ENCODE results near the gene EYA2.

EYA2 gene

GRCh38 chr20:47018381-47018780, 123.7 kb downstream of the EYA2 start:
- no peak overlapping the region for H3K4me3 ChIP-seq (ENCODE audit: low read depth, low read length)
- in situ Hi-C loops (cut with HindIII; ENCODE audit: low sequenced_read_pairs), result no loop called here
- no peak for DNase-seq (ENCODE audit: low read depth, low spot score)
- TF ChIP-seq CTCF (IDR thresholded peaks at IDR 0.05; ENCODE audit: low read depth, low read length), result no peak

GRCh38 chr20:47019121-47019824, 124.6 kb downstream of the EYA2 start:
- in situ Hi-C loops (cut with HindIII; ENCODE audit: low sequenced_read_pairs), result no loop called here
- no peak for TF ChIP-seq CTCF (IDR thresholded peaks at IDR 0.05; ENCODE audit: low read depth, low read length)
- H3K4me3 ChIP-seq (ENCODE audit: low read depth, low read length), result no peak overlapping the region
- peak; percentile 36 for DNase-seq (ENCODE audit: low read depth, low spot score)

- in situ Hi-C loops (cut with HindIII; ENCODE audit: low sequenced_read_pairs), result no loop called here
- H3K4me3 ChIP-seq (ENCODE audit: low read depth, low read length), result no peak overlapping the region
- peak; percentile 43 for DNase-seq (ENCODE audit: low read depth, low spot score)
- TF ChIP-seq CTCF (IDR thresholded peaks at IDR 0.05; ENCODE audit: low read depth, low read length), result no peak
Measured at GRCh38 chr20:47020231-47020630, 125.6 kb downstream of the EYA2 start.

GRCh38 chr20:47021850-47022249, 127.2 kb downstream of the EYA2 start:
- no peak for TF ChIP-seq CTCF (IDR thresholded peaks at IDR 0.05; ENCODE audit: low read depth, low read length)
- DNase-seq (ENCODE audit: low read depth, low spot score), result no peak
- no peak overlapping the region for H3K4me3 ChIP-seq (ENCODE audit: low read depth, low read length)
- in situ Hi-C loops (cut with HindIII; ENCODE audit: low sequenced_read_pairs), result no loop called here

GRCh38 chr20:47024461-47024937, 129.9 kb downstream of the EYA2 start:
- in situ Hi-C loops (cut with HindIII; ENCODE audit: low sequenced_read_pairs), result no loop called here
- no peak overlapping the region for H3K4me3 ChIP-seq (ENCODE audit: low read depth, low read length)
- no peak for DNase-seq (ENCODE audit: low read depth, low spot score)
- TF ChIP-seq CTCF (IDR thresholded peaks at IDR 0.05; ENCODE audit: low read depth, low read length), result no peak

- no peak overlapping the region for H3K4me3 ChIP-seq (ENCODE audit: low read depth, low read length)
- in situ Hi-C loops (cut with HindIII; ENCODE audit: low sequenced_read_pairs), result no loop called here
- no peak for TF ChIP-seq CTCF (IDR thresholded peaks at IDR 0.05; ENCODE audit: low read depth, low read length)
- DNase-seq (ENCODE audit: low read depth, low spot score), result no peak
Measured at GRCh38 chr20:47027042-47027441, 132.4 kb downstream of the EYA2 start.
